Omental fat pad (tissue), 4 donors: Measurements from ENCODE around the gene RELCH. TPM values are rescaled to one million over a fixed set of nuclear protein-coding genes. Genes with fewer than 3 reads are reported as not detected.

Experiments
- ATAC-seq: fragments of 150-250 bp; one replicate; pipeline ENCODE4 v1.9.1; 2016; ENCODE audit warnings: mild to moderate bottlenecking, moderate library complexity; ENCODE audit not compliant: low FRiP score
- DNase-seq: peaks from one replicate; pipeline ENCODE4 v3.0.0-alpha.2; 2019; ENCODE audit warnings: low spot score
- CTCF ChIP-seq, 3 donors: fragments of 450-650 bp; IDR thresholded peaks; one replicate each; pipeline ENCODE4 v1.5.1; 2016 to 2017; ENCODE audit warnings: antibody characterized with exemption in 3 of 3, mild to moderate bottlenecking in 3 of 3, moderate library complexity in 2 of 3
- total RNA-seq, 4 donors: library from RNA; depleted of rRNA; stranded (reverse); fragments of >200 nt; gene quantifications; one replicate each; pipeline ENCODE4 v1.1.0, GENCODE V29; 2016

The RELCH gene
- total RNA-seq = 10 to 100 TPM; 21.8 to 42.7 (median 29.8) TPM

GRCh38 chr18:62186774-62187542 lies at the start of gene RELCH, which contains the start of gene PIGN:
Gene RELCH, plus strand, starts transcription at chr18:62187255. Its CDS starts 251 bp downstream, at chr18:62187506.
Gene PIGN, minus strand, starts transcription at chr18:62187056. Its CDS starts 25,703 bp downstream, at chr18:62161353.
- TF ChIP-seq CTCF (IDR thresholded peaks at IDR 0.05) = no peak
- ATAC-seq (peak; percentile 100), DNase-seq (peak; percentile 84)

- ATAC-seq = no peak
- no peak for DNase-seq
- TF ChIP-seq CTCF (IDR thresholded peaks at IDR 0.05) = no peak
These were observed 48.4 kb upstream of the RELCH start for GRCh38 chr18:62138461-62139235.

- ATAC-seq (no peak), DNase-seq (no peak)
- TF ChIP-seq CTCF (IDR thresholded peaks at IDR 0.05) = no peak
These were observed 46.8 kb upstream of the RELCH start for GRCh38 chr18:62140259-62140658.

- DNase-seq = no peak
- ATAC-seq = no peak
- TF ChIP-seq CTCF (IDR thresholded peaks at IDR 0.05) = no peak
These were observed 42.7 kb upstream of the RELCH start for GRCh38 chr18:62144338-62144737.

GRCh38 chr18:62151068-62151771 lies 35.8 kb upstream of the RELCH start:
- DNase-seq (no peak), ATAC-seq (no peak)
- TF ChIP-seq CTCF (IDR thresholded peaks at IDR 0.05) = no peak

- no peak for TF ChIP-seq CTCF (IDR thresholded peaks at IDR 0.05)
- DNase-seq = no peak
- no peak for ATAC-seq
These were observed 34.2 kb upstream of the RELCH start for GRCh38 chr18:62152844-62153243.
